Body of pancreas (tissue), 4 donors: ENCODE measurements around the gene SYCP2L. TPM values are rescaled to one million over a fixed set of nuclear protein-coding genes. Genes with fewer than 3 reads are reported as not detected.
"Not testable (repeated sequence)": the region's sequence is repeated elsewhere in the genome, so short reads cannot be mapped to it uniquely, and the experiment has no call there.

ENCODE experiments used
- ATAC-seq: fragments of 150-250 bp; one replicate; pipeline ENCODE4 v1.9.1; 2016
- DNase-seq, 4 donors: peaks; one replicate each; pipeline ENCODE4 v3.0.0-alpha.2; 2019
- H3K27ac ChIP-seq, 4 donors: fragments of 200-600 bp; sonication (generic); 1 replicate in 3 of 4; 2 replicates in 1 of 4; pipeline versions ENCODE4 v1.5.1 to v1.6.1; 2016 to 2019; ENCODE audit warnings: mild to moderate bottlenecking in 1 of 4, mixed read lengths in 1 of 4, moderate library complexity in 1 of 4
- H3K27me3 ChIP-seq, 2 donors: fragments of 200-600 bp; sonication (generic); one replicate each; pipeline ENCODE4 v1.6.0; 2016; ENCODE audit warnings: mild to moderate bottlenecking in 1 of 2
- H3K36me3 ChIP-seq, 2 donors: fragments of 200-600 bp; sonication (generic); replicated peaks in 1 of 2; 2 replicates each; pipeline ENCODE4 v1.5.1; 2016; ENCODE audit warnings: low read depth in 2 of 2; ENCODE audit not compliant: insufficient read depth in 1 of 2
- H3K4me1 ChIP-seq: fragments of 200-600 bp; sonication (generic); one replicate; pipeline ENCODE4 v1.6.0; 2016
- H3K4me3 ChIP-seq, 2 donors: fragments of 200-600 bp; sonication (generic); 1 replicate in 1 of 2; 2 replicates in 1 of 2; pipeline ENCODE4 v1.5.1; 2016 to 2019
- H3K9me3 ChIP-seq, 3 donors: fragments of 200-600 bp; sonication (generic); 1 replicate in 2 of 3; 2 replicates in 1 of 3; pipeline ENCODE4 v1.5.1; 2016
- POLR2A ChIP-seq, 3 donors: fragments of 450-650 bp; IDR thresholded peaks; one replicate each; pipeline ENCODE4 v1.6.1; 2016; ENCODE audit warnings: antibody characterized with exemption in 3 of 3, mild to moderate bottlenecking in 2 of 3
- WGBS, 2 donors: methylation state at CpG; one replicate each; pipeline ENCODE4 v1.1.5; 2017; 5-methylcytosine and 5-hydroxymethylcytosine counted together
- intact Hi-C: fragments of 100-400 bp; cut with DNase I; formaldehyde crosslinking; loops from one replicate; pipeline ENCODE4 v1.15.1; 2023
- total RNA-seq, 2 donors: library from RNA; depleted of rRNA; stranded (reverse); fragments of >200 nt; gene quantifications; one replicate each; pipeline ENCODE4 v1.1.0, GENCODE V29; 2016
- TF ChIP-seq, protein P1 (sequence below), 7 experiments: fragments of 450-650 bp in 4 of 7; fragments of 200-600 bp in 3 of 7; sonication (generic) in 3 of 7; IDR thresholded peaks; one replicate each; pipeline ENCODE4 v1.5.1; 2016 to 2019; ENCODE audit warnings: antibody characterized with exemption in 7 of 7

The SYCP2L gene
- total RNA-seq, 2 donors from 2014 or later: 2.1 to 3.3 TPM

DNA sequence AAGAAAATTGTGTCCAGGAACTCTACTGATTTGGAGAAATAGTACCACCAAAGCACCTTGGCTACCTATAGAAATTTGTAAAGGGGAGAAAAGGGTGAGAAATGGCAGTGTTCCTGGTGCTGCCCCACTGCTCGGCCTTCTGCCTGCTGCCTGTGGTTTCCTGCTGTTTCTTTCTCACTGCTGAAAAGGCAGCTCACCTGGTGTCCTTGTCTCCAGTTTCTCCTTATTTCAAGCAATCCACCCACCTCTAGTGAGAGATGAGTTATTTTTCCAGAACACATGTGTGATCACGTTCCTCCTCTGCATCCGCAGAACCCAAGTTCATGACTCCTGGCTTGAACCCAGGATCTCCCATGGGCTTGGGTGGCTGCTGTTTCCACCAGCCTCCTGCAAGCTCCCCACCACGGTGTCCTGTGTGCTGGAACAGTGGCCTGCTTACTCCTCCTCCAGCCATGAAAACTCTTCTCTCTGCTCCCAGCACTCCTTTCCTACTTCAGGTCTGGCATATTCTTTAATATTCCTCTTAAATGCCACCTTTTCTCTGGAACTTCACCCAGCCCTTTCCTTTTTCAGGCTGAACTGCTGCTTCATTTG, 108.4 kb downstream of the SYCP2L start:
- H3K4me3 ChIP-seq: no peak overlapping the region
- ATAC-seq: no peak
- DNase-seq: no peak
- WGBS, 2 donors: 77 to 84% methylated on average over 4 of the region's 4 CpGs
- TF ChIP-seq, protein P1, sequence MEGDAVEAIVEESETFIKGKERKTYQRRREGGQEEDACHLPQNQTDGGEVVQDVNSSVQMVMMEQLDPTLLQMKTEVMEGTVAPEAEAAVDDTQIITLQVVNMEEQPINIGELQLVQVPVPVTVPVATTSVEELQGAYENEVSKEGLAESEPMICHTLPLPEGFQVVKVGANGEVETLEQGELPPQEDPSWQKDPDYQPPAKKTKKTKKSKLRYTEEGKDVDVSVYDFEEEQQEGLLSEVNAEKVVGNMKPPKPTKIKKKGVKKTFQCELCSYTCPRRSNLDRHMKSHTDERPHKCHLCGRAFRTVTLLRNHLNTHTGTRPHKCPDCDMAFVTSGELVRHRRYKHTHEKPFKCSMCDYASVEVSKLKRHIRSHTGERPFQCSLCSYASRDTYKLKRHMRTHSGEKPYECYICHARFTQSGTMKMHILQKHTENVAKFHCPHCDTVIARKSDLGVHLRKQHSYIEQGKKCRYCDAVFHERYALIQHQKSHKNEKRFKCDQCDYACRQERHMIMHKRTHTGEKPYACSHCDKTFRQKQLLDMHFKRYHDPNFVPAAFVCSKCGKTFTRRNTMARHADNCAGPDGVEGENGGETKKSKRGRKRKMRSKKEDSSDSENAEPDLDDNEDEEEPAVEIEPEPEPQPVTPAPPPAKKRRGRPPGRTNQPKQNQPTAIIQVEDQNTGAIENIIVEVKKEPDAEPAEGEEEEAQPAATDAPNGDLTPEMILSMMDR (IDR thresholded peaks at IDR 0.05): no peak
- no peak for TF ChIP-seq POLR2A (IDR thresholded peaks at IDR 0.05)
- H3K36me3 ChIP-seq: no peaks in the 10 kb centered on the region
- intact Hi-C loops: no loop called here
- no peak overlapping the region for H3K27ac ChIP-seq
- no peaks in the 10 kb centered on the region for H3K9me3 ChIP-seq
- no peaks in the 10 kb centered on the region for H3K27me3 ChIP-seq
- H3K4me1 ChIP-seq: no peaks in the 10 kb centered on the region

GRCh38 chr6:10999994-11000393, 113.1 kb downstream of the SYCP2L start:
- intact Hi-C loops: no loop called here
- Histone ChIP-seq H3K27me3 (no peaks in the 10 kb centered on the region), H3K9me3 (no peaks in the 10 kb centered on the region), H3K27ac (peak overlapping the region in 1 of 4 donors; percentile 1), H3K36me3 (no peaks in the 10 kb centered on the region), H3K4me3 (no peak overlapping the region), H3K4me1 (no peaks in the 10 kb centered on the region)
- no peak for DNase-seq
- 50 to 72% methylated on average over 2 of the region's 2 CpGs for WGBS, 2 donors
- TF ChIP-seq POLR2A (IDR thresholded peaks at IDR 0.05): no peak
- TF ChIP-seq, protein P1 (IDR thresholded peaks at IDR 0.05): no peak
- no peak for ATAC-seq

DNA sequence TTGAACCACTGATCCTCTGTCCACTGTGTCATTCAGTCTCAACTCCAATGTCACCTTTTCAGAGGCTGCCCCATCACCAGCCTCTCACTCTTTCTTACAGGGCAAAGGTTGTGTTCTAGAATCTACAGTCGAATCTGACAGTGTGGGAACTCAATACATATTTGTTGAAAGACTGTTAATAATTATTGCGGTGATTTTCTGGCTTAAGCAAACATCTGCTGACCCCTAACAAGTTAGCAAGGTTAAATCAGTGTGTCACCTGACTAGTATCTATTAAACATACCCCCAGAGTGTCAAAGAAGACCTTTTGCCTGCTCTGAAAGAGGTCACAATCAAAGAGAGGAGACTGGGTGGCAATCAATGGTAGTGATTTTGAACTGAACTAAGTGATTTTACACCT, 115.3 kb downstream of the SYCP2L start:
- intact Hi-C loops: no loop called here
- DNase-seq (no peak), ATAC-seq (no peak)
- TF ChIP-seq, protein P1 (IDR thresholded peaks at IDR 0.05): no peak
- TF ChIP-seq POLR2A (IDR thresholded peaks at IDR 0.05): no peak
- H3K4me1 ChIP-seq: no peaks in the 10 kb centered on the region
- 24 to 28% methylated on average over 2 of the region's 2 CpGs for WGBS, 2 donors
- H3K27me3 ChIP-seq: no peaks in the 10 kb centered on the region
- H3K27ac ChIP-seq: no peak overlapping the region
- H3K4me3 ChIP-seq: no peak overlapping the region
- no peaks in the 10 kb centered on the region for H3K36me3 ChIP-seq
- H3K9me3 ChIP-seq: no peaks in the 10 kb centered on the region

- H3K36me3 ChIP-seq, H3K4me1 ChIP-seq, H3K27ac ChIP-seq, H3K4me3 ChIP-seq, DNase-seq, H3K9me3 ChIP-seq, intact Hi-C loops, ATAC-seq, H3K27me3 ChIP-seq: not testable (repeated sequence)
- WGBS, 2 donors: 80 to 92% methylated on average over 5 of the region's 5 CpGs
Measured at GRCh38 chr6:11003297-11003696, 116.4 kb downstream of the SYCP2L start.

DNA sequence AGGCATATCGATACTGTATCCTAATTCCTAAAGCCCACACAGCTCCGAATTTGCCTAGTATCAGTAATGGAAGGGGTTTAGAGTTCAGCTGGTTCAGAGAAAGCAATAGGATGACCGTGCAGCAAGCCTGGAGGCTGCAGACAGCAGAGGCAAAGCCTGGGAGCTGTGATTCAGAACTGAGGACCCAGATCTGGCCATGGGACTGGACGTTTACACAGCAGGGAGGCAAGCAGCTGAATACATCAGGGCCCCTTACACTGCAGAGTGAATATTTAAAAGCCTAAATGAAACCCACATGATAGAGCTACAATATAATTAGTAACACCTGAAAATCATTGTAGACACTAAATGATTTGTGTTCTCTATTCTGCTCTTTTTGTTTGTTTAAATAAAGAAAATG, 119.2 kb downstream of the SYCP2L start:
- Histone ChIP-seq H3K9me3 (no peaks in the 10 kb centered on the region), H3K36me3 (no peaks in the 10 kb centered on the region)
- WGBS, 2 donors: 57 to 58% methylated on average over 4 of the region's 4 CpGs

More for the DNA sequence above, 119.2 kb downstream of the SYCP2L start:
- DNase-seq (no peak), ATAC-seq (no peak)
- intact Hi-C loops: no loop called here
- TF ChIP-seq, protein P1 (IDR thresholded peaks at IDR 0.05): no peak
- no peak for TF ChIP-seq POLR2A (IDR thresholded peaks at IDR 0.05)
- Histone ChIP-seq H3K27ac (no peak overlapping the region), H3K4me1 (no peaks in the 10 kb centered on the region), H3K27me3 (no peaks in the 10 kb centered on the region), H3K4me3 (no peak overlapping the region)
